ENCODE results near the gene DMRT1. TPM values are rescaled to one million over a fixed set of nuclear protein-coding genes. Genes with fewer than 3 reads are reported as not detected.

Gene DMRT1

GRCh38 chr9:1014640-1015039 lies 173.1 kb downstream of the DMRT1 start:
- peaks cover 15% of the 10 kb centered on the region for H3K27me3 ChIP-seq (ENCODE audit: control insufficient read depth, insufficient read depth, low read length)
- no peaks in the 10 kb centered on the region for H3K9me3 ChIP-seq (replicated peaks; ENCODE audit: low read length)
- no peak overlapping the region for H3K4me2 ChIP-seq (ENCODE audit: low read length)
- H3K9ac ChIP-seq (ENCODE audit: low read depth, low read length), result no peak overlapping the region
- no peak overlapping the region for H3K4me3 ChIP-seq (ENCODE audit: low read length)
- H3K4me1 ChIP-seq (ENCODE audit: control insufficient read depth, insufficient read depth, low read length), result no peaks in the 10 kb centered on the region
- H3K36me3 ChIP-seq (ENCODE audit: insufficient read depth, low read length), result no peaks in the 10 kb centered on the region

- Histone ChIP-seq H3K36me3 (ENCODE audit: insufficient read depth, low read length) (no peaks in the 10 kb centered on the region), H3K4me1 (ENCODE audit: control insufficient read depth, insufficient read depth, low read length) (no peaks in the 10 kb centered on the region), H3K27me3 (ENCODE audit: control insufficient read depth, insufficient read depth, low read length) (peaks cover 25% of the 10 kb centered on the region), H3K9me3 (replicated peaks; ENCODE audit: low read length) (no peaks in the 10 kb centered on the region), H3K4me2 (ENCODE audit: low read length) (no peak overlapping the region), H3K9ac (ENCODE audit: low read depth, low read length) (no peak overlapping the region), H3K4me3 (ENCODE audit: low read length) (no peak overlapping the region)
Observed at GRCh38 chr9:1018121-1018520, 176.6 kb downstream of the DMRT1 start.

Small RNAs within 50 kb of the gene (small RNA-seq; reads per million reads assigned to genes)
- not detected for gene RNU6-1073P
